HUES6 (cell line): ENCODE measurements around the gene DBF4B.
"Not testable (repeated sequence)": the region's sequence is repeated elsewhere in the genome, so short reads cannot be mapped to it uniquely, and the experiment has no call there.

Experiments used
- H3K27ac ChIP-seq: 2 replicates; pipeline ENCODE4 v1.7.0; 2013; ENCODE audit warnings: low read depth, mild to moderate bottlenecking, low read length, inconsistent platforms
- H3K27me3 ChIP-seq: 2 replicates; pipeline ENCODE4 v1.6.1; 2013; ENCODE audit warnings: low read length; ENCODE audit not compliant: control insufficient read depth, insufficient read depth
- H3K36me3 ChIP-seq: 2 replicates; pipeline ENCODE4 v1.6.1; 2013; ENCODE audit warnings: low read length; ENCODE audit not compliant: control insufficient read depth, insufficient read depth
- H3K4me1 ChIP-seq: 2 replicates; pipeline ENCODE4 v1.6.1; 2013; ENCODE audit warnings: low read length; ENCODE audit not compliant: control insufficient read depth, insufficient read depth
- H3K4me3 ChIP-seq: 2 replicates; pipeline ENCODE4 v1.5.1; 2013; ENCODE audit warnings: low read depth, low read length
- H3K9ac ChIP-seq: one replicate; pipeline ENCODE4 v1.6.1; 2013; ENCODE audit warnings: mild to moderate bottlenecking, low read length
- H3K9me3 ChIP-seq: 2 replicates; pipeline ENCODE4 v1.6.1; 2013; ENCODE audit warnings: low read depth, low read length; ENCODE audit not compliant: control insufficient read depth, insufficient read depth

Gene DBF4B

GRCh38 chr17:44752953-44753861, 44.7 kb downstream of the DBF4B start:
- no peaks in the 10 kb centered on the region for H3K9me3 ChIP-seq
- no peak overlapping the region for H3K27ac ChIP-seq
- H3K4me3 ChIP-seq, result no peak overlapping the region
- H3K27me3 ChIP-seq, result peaks cover 19% of the 10 kb centered on the region
- no peaks in the 10 kb centered on the region for H3K4me1 ChIP-seq
- peaks cover 34% of the 10 kb centered on the region for H3K36me3 ChIP-seq
- no peak overlapping the region for H3K9ac ChIP-seq

DNA sequence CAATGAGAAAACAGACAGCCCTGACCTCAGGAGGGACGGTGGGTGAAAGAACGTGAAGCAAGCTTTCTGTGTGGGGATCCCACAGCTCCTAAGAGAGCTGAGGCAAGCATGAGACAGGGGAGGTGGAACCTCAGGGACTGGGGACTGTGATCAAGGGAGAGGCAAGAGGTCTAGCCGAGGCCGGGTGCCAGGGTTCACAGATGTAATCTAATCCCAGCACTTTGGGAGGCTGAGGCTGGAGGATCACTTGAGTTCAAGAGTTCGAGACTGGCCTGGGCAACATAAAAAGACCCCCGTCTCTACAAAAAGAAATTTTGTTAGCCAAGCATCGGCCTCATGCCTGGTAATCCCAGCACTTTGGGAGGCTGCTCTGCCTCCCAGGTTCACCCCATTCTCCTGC, 45.8 kb downstream of the DBF4B start:
- H3K9ac ChIP-seq, result no peak overlapping the region
- H3K4me1 ChIP-seq, result 0 out of 2 replicates have a peak, but pooled peaks cover under 1% of the 10 kb centered on the region
- peaks cover 25% of the 10 kb centered on the region for H3K36me3 ChIP-seq
- H3K4me3 ChIP-seq, result no peak overlapping the region
- H3K27ac ChIP-seq, result no peak overlapping the region
- H3K9me3 ChIP-seq, result no peaks in the 10 kb centered on the region
- peaks cover 26% of the 10 kb centered on the region for H3K27me3 ChIP-seq

- H3K4me1 ChIP-seq, H3K9me3 ChIP-seq, H3K9ac ChIP-seq, H3K4me3 ChIP-seq, H3K27ac ChIP-seq: not testable (repeated sequence)
- peaks cover 35% of the 10 kb centered on the region for H3K27me3 ChIP-seq
- H3K36me3 ChIP-seq, result peaks cover 18% of the 10 kb centered on the region
Observed at GRCh38 chr17:44755180-44755579, 46.7 kb downstream of the DBF4B start.

DNA sequence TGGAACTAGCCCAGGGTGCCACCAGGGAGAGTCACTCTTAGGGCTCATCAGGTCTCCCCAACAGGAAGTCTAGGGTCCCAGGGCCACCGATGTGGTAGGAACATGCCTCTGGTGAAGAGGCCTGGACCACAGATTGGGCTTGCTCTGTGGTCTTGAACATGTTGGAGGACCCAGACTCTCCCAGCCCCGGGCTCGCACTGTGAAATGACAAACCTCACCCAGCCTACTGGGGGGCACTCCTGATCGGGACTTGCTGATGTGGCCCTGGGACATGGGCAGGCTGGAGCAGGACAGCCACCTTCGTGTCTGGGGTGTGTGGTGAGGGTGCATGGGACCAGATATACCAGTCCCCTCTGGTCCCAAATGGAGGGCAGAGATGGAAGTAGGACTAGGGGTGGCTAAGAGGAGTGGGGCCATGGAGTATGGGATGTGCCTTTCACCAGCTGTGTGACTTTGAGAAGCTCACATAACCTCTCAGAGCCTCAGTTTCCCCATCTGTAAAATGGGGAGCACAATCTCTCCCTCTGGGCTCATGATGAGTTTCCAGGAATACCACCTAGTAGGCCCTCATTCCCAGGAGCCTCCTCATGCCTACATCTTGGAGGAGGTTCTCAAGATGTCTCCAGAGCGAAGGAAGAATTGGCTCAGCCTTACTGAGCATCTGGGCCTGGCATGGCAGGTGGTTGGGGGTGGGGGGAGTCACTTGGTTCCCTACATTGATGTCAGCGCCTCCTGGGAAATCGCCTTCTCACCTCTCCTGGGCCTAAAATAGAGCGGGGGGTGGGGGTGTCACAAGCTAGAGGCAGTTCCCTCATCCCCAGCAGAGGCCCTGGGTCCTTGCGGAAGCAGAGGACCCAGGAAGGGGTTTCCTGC, 48.8 kb downstream of the DBF4B start:
- Histone ChIP-seq H3K27ac (no peak overlapping the region), H3K27me3 (peaks cover 48% of the 10 kb centered on the region), H3K4me3 (no peak overlapping the region), H3K9ac (no peak overlapping the region), H3K4me1 (peaks cover 10% of the 10 kb centered on the region; the same call in 1 of the 2 replicates), H3K36me3 (no peaks in the 10 kb centered on the region), H3K9me3 (no peaks in the 10 kb centered on the region)

DNA sequence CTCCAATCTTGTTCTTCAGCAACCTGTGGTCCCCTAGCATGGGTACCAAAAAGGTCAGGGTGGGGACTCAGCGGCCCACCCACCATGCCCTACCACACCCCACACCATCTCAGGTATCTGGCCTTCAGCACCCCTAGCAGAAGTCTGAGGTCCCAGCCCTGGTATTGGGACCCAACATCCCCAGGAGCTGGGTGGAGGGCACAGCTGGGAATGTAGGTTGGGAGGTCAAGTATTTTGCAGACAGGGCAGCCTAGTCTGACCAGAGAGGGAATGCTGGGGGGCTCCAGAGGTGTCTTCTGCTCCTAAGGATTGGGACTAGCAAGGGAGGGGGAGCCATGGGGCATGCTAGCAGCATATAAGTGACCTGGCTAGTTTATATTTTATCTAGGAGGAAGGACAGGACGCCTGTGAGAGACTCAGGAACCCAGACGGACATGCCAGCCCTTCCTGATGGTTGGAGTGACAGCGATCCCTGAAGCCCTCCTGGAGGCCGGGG, 49.5 kb downstream of the DBF4B start:
- H3K9me3 ChIP-seq, result no peaks in the 10 kb centered on the region
- peaks cover 10% of the 10 kb centered on the region; the same call in 1 of the 2 replicates for H3K4me1 ChIP-seq
- H3K4me3 ChIP-seq, result peak overlapping the region; percentile 52
- no peaks in the 10 kb centered on the region for H3K36me3 ChIP-seq
- no peak overlapping the region for H3K9ac ChIP-seq
- no peak overlapping the region for H3K27ac ChIP-seq
- peaks cover 48% of the 10 kb centered on the region for H3K27me3 ChIP-seq

DNA sequence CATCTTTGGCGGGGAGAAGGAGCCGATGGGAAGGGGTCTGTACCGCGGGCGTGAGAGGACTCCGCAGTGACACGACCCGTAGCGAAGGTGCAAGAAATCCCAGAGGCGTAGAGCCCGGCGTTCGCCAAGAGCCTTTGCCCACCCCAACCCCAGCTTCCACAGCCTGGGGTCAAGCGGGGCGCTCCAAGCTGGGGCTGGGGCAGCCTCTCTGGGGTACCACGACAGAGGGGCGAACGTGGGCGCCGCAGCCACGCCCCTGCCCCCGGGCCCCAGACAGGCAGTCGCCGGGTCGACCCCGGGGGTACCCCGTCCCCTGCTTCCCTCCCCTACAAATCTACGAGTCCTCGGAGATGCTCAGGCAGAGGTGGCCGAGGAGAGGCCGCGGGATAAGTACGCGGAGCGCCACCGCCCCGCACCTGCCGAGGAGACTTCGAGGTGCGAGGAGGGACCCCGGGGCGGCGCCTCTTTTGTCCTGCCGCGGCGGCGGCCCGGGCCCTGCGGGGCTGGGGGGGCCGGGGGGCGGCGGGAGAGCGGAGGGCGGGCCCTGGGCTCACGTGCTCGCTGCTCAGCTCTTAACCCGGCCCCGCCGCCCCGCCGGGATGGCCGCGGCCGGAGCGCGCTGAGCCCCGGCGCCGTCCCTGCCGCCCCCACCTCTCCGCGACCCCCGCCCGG, 50.1 kb downstream of the DBF4B start, which contains the start of gene ADAM11:
ADAM11 (plus strand) TSS at position 575 of the 672 bp plus-strand sequence. CDS start 212 bp downstream, outside the sequence.
- Histone ChIP-seq H3K27ac (no peak within 1 kb of the TSS), H3K36me3 (no peaks in the 10 kb centered on the region), H3K9ac (no peak within 1 kb of the TSS), H3K4me3 (peak within 1 kb of the TSS; percentile 60), H3K9me3 (no peaks in the 10 kb centered on the region), H3K4me1 (peaks cover 10% of the 10 kb centered on the region; the same call in 1 of the 2 replicates), H3K27me3 (peaks cover 48% of the 10 kb centered on the region)

GRCh38 chr17:44759086-44759915, 50.8 kb downstream of the DBF4B start:
- Histone ChIP-seq H3K9ac (no peak overlapping the region), H3K4me3 (peak overlapping the region; percentile 60), H3K27ac (no peak overlapping the region), H3K27me3 (peaks cover 48% of the 10 kb centered on the region), H3K36me3 (no peaks in the 10 kb centered on the region), H3K4me1 (peaks cover 10% of the 10 kb centered on the region; the same call in 1 of the 2 replicates), H3K9me3 (no peaks in the 10 kb centered on the region)

GRCh38 chr17:44759916-44760243, 51.4 kb downstream of the DBF4B start:
- Histone ChIP-seq H3K9me3 (no peaks in the 10 kb centered on the region), H3K4me3 (no peak overlapping the region), H3K36me3 (no peaks in the 10 kb centered on the region), H3K27me3 (peaks cover 48% of the 10 kb centered on the region), H3K4me1 (peaks cover 10% of the 10 kb centered on the region; the same call in 1 of the 2 replicates), H3K9ac (no peak overlapping the region), H3K27ac (no peak overlapping the region)

GRCh38 chr17:44760474-44761308, 52.2 kb downstream of the DBF4B start:
- no peaks in the 10 kb centered on the region for H3K9me3 ChIP-seq
- H3K36me3 ChIP-seq, result no peaks in the 10 kb centered on the region
- H3K4me1 ChIP-seq, result peaks cover 10% of the 10 kb centered on the region; the same call in 1 of the 2 replicates
- peaks cover 48% of the 10 kb centered on the region for H3K27me3 ChIP-seq
- no peak overlapping the region for H3K4me3 ChIP-seq
- no peak overlapping the region for H3K9ac ChIP-seq
- H3K27ac ChIP-seq, result no peak overlapping the region
